ENCODE measurements around the gene IGSF3. TPM values are rescaled to one million over a fixed set of nuclear protein-coding genes. Genes with fewer than 3 reads are reported as not detected.
A peak's percentile ranks its signal among the peaks of the same experiment; 100 is the strongest.
"Not testable (repeated sequence)": the region's sequence is repeated elsewhere in the genome, so short reads cannot be mapped to it uniquely, and the experiment has no call there.

IGSF3 gene
- total RNA-seq, 2 donors from 2014 or later: 23.2 to 30.4 TPM

- Histone ChIP-seq H3K4me3 (no peak overlapping the region), H3K36me3 (no peaks in the 10 kb centered on the region), H3K9me3 (no peaks in the 10 kb centered on the region), H3K27ac (no peak overlapping the region), H3K4me1 (replicated peaks) (no peaks in the 10 kb centered on the region), H3K27me3 (replicated peaks; ENCODE audit: insufficient read depth) (no peaks in the 10 kb centered on the region)
- 100% methylated on average over 1 of the region's 1 CpG for WGBS
- DNase-seq (ENCODE audit: low spot score): no peak
- intact Hi-C loops (cut with DNase I): no loop called here
- TF ChIP-seq POLR2AphosphoS5 (IDR thresholded peaks at IDR 0.05): no peak
- no peak for TF ChIP-seq CTCF (IDR thresholded peaks at IDR 0.05)
- no peak for TF ChIP-seq POLR2A (IDR thresholded peaks at IDR 0.05)
Observed at GRCh38 chr1:116661633-116662032, 5.9 kb downstream of the IGSF3 start.

- H3K36me3 ChIP-seq; intact Hi-C loops (cut with DNase I); H3K9me3 ChIP-seq; H3K27me3 ChIP-seq (replicated peaks; ENCODE audit: insufficient read depth); DNase-seq (ENCODE audit: low spot score); H3K27ac ChIP-seq; H3K4me3 ChIP-seq; H3K4me1 ChIP-seq (replicated peaks): not testable (repeated sequence)
- 90% methylated on average over 5 of the region's 5 CpGs for WGBS
Observed at GRCh38 chr1:116658645-116659044, 8.9 kb downstream of the IGSF3 start.

- H3K9me3 ChIP-seq; H3K4me1 ChIP-seq (replicated peaks); DNase-seq (ENCODE audit: low spot score); H3K4me3 ChIP-seq; H3K27me3 ChIP-seq (replicated peaks; ENCODE audit: insufficient read depth); H3K27ac ChIP-seq; H3K36me3 ChIP-seq; intact Hi-C loops (cut with DNase I): not testable (repeated sequence)
- WGBS: 62% methylated on average over 6 of the region's 6 CpGs
Observed at GRCh38 chr1:116657836-116658235, 9.7 kb downstream of the IGSF3 start.

- WGBS: 93% methylated on average over 4 of the region's 4 CpGs
- TF ChIP-seq POLR2A (IDR thresholded peaks at IDR 0.05) (no peak), POLR2AphosphoS5 (IDR thresholded peaks at IDR 0.05) (no peak)
- H3K27ac ChIP-seq: no peak overlapping the region
Observed at GRCh38 chr1:116654351-116654750, 13.2 kb downstream of the IGSF3 start.

GRCh38 chr1:116652598-116652997 lies 14.9 kb downstream of the IGSF3 start:
- WGBS: 79% methylated on average over 2 of the region's 2 CpGs

More at GRCh38 chr1:116654351-116654750, 13.2 kb downstream of the IGSF3 start:
- Histone ChIP-seq H3K36me3 (no peaks in the 10 kb centered on the region), H3K4me3 (no peak overlapping the region), H3K27me3 (replicated peaks; ENCODE audit: insufficient read depth) (no peaks in the 10 kb centered on the region), H3K4me1 (replicated peaks) (no peaks in the 10 kb centered on the region), H3K9me3 (no peaks in the 10 kb centered on the region)
- intact Hi-C loops (cut with DNase I): no loop called here
- DNase-seq (ENCODE audit: low spot score): no peak

GRCh38 chr1:116650781-116651180 lies 16.8 kb downstream of the IGSF3 start:
- DNase-seq (ENCODE audit: low spot score); H3K27me3 ChIP-seq (replicated peaks; ENCODE audit: insufficient read depth); H3K9me3 ChIP-seq; intact Hi-C loops (cut with DNase I); H3K4me1 ChIP-seq (replicated peaks); H3K36me3 ChIP-seq; H3K4me3 ChIP-seq; H3K27ac ChIP-seq: not testable (repeated sequence)
- 78% methylated on average over 3 of the region's 3 CpGs for WGBS

More at GRCh38 chr1:116652598-116652997, 14.9 kb downstream of the IGSF3 start:
- H3K4me3 ChIP-seq; intact Hi-C loops (cut with DNase I); H3K27me3 ChIP-seq (replicated peaks; ENCODE audit: insufficient read depth); H3K27ac ChIP-seq; H3K36me3 ChIP-seq; H3K9me3 ChIP-seq; H3K4me1 ChIP-seq (replicated peaks); DNase-seq (ENCODE audit: low spot score): not testable (repeated sequence)

GRCh38 chr1:116649041-116649440 lies 18.5 kb downstream of the IGSF3 start:
- H3K27ac ChIP-seq; H3K27me3 ChIP-seq (replicated peaks; ENCODE audit: insufficient read depth); DNase-seq (ENCODE audit: low spot score); H3K9me3 ChIP-seq; intact Hi-C loops (cut with DNase I); H3K4me1 ChIP-seq (replicated peaks); H3K36me3 ChIP-seq; H3K4me3 ChIP-seq: not testable (repeated sequence)
- 71% methylated on average over 5 of the region's 5 CpGs for WGBS

GRCh38 chr1:116648325-116648724 lies 19.2 kb downstream of the IGSF3 start:
- WGBS: 85% methylated on average over 7 of the region's 7 CpGs
- H3K36me3 ChIP-seq; H3K27ac ChIP-seq; H3K4me1 ChIP-seq (replicated peaks); H3K4me3 ChIP-seq; H3K9me3 ChIP-seq; H3K27me3 ChIP-seq (replicated peaks; ENCODE audit: insufficient read depth); intact Hi-C loops (cut with DNase I); DNase-seq (ENCODE audit: low spot score): not testable (repeated sequence)

GRCh38 chr1:116647186-116647585 lies 20.3 kb downstream of the IGSF3 start:
- H3K9me3 ChIP-seq; H3K27ac ChIP-seq; DNase-seq (ENCODE audit: low spot score); H3K4me3 ChIP-seq; H3K36me3 ChIP-seq; intact Hi-C loops (cut with DNase I); H3K4me1 ChIP-seq (replicated peaks); H3K27me3 ChIP-seq (replicated peaks; ENCODE audit: insufficient read depth): not testable (repeated sequence)
- 92% methylated on average over 8 of the region's 8 CpGs for WGBS

GRCh38 chr1:116646673-116647170 lies 20.8 kb downstream of the IGSF3 start:
- peak; percentile 61 for DNase-seq (ENCODE audit: low spot score)
- intact Hi-C loops (cut with DNase I); H3K27me3 ChIP-seq (replicated peaks; ENCODE audit: insufficient read depth); H3K36me3 ChIP-seq; H3K4me1 ChIP-seq (replicated peaks); H3K4me3 ChIP-seq; H3K9me3 ChIP-seq: not testable (repeated sequence)
- WGBS: 21% methylated on average over 9 of the region's 9 CpGs
- H3K27ac ChIP-seq: peak overlapping the region in 1 of 2 donors; percentile 59

- DNase-seq (ENCODE audit: low spot score); intact Hi-C loops (cut with DNase I); H3K4me1 ChIP-seq (replicated peaks); H3K27me3 ChIP-seq (replicated peaks; ENCODE audit: insufficient read depth); H3K9me3 ChIP-seq; H3K4me3 ChIP-seq; H3K36me3 ChIP-seq: not testable (repeated sequence)
- 29% methylated on average over 14 of the region's 16 CpGs for WGBS
- peak overlapping the region in 1 of 2 donors; percentile 59 for H3K27ac ChIP-seq
Observed at GRCh38 chr1:116645802-116646672, 21.5 kb downstream of the IGSF3 start.
